H4 (cell line): ENCODE data around the gene IRX4. TPM values are rescaled to one million over a fixed set of nuclear protein-coding genes. Genes with fewer than 3 reads are reported as not detected.
"Not testable (repeated sequence)": the region's sequence is repeated elsewhere in the genome, so short reads cannot be mapped to it uniquely, and the experiment has no call there.

Source experiments
- DNase-seq: peaks from one replicate; pipeline ENCODE4 v3.0.0-alpha.2; 2015; ENCODE audit warnings: low spot score
- total RNA-seq: library from RNA; depleted of rRNA; stranded (reverse); fragments of >200 nt; shearing (Covaris generic); gene quantifications from 2 replicates; pipeline ENCODE4 v1.2.3, GENCODE V29; 2014

The IRX4 gene
- total RNA-seq, 1 experiment from 2014 or later = not detected

DNA sequence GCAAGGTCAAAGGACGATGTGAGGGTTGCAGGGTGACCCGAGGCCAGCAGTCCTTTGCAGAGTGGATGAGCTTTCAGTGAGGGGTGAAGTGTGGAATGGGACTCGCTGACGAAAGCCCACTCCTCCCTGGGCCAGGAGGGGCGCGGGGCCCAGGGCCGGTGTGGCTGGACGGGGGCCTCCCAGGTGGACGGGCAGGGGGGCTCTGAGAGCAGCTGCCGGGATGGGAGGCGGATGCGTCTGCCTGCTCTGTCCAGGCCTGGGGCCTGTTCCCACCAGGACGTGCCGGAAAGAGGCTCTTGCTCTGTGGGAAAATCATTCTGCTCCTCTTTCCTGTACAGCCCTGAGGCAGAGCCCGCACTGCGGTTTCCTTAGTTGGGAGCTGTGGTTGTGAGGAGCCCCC, 24.3 kb downstream of the IRX4 start:
- no peak for DNase-seq

DNA sequence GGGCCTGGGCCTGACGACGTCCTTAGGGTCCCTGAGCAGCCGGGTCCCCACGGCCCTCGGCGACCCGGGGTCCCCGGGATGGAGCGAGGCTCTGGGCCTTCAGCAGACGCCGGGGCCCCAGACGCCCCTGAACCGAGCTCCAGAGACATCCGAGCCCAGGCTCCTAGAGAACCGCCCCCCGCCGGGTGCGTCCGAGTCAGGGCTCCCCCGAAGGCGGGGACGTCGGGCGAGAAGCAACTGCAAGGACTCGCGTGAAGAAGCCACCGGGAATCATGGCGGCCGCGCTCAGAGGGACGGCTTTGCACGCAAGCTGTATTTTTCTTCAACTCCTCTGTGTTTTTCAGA, 25.5 kb downstream of the IRX4 start:
- no peak for DNase-seq

DNA sequence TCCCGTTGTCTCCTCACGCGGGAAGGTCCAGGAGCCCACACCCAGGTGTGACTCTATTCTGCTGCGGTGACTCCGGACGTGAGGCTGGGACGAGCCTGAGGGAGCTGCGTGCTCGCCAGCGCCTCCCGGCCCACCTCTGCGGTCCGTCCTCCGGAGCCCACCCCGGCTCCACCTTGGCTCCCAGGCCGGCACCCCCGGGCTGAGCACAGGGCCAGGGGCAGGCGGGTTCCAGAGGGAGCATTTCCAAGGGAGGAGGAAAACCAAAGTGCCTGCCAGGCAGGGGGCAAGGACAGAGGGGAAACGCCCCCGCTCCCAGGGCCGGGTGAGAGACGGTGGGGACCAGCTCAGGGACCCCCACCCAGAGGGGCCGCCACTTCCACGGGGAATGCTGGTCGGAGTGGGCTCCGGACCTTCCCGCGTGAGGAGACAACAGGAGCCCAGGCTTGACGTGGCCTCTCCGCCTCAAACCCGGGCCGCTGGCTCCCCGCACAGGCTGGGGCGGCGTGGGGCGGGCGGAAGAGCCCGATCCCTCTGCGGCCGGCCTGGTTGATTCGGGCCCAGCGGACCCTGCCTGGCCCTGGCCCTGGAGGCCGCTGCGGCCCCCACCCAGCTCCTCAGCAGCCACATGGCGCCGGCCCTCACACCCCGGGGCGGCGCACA, 26.0 kb downstream of the IRX4 start:
- DNase-seq = no peak

DNA sequence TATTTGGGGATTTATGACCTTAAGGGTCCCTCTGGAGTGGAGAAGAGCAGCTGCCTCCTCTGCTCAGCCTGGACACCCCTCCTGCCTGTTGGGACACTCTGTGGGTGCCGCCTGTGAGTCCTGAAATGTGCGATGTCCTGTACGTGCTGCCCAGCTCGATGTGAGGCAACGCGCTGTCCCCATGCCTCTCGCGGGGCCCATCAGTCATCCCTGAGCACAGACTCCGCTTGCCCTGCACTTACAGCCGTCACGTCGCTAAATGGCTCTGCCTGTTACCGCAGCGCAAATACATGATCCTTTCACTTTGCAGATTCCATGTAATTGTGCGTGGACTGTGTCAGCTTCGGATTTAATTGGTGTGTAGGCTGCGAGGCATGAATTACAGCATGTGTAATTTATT, 27.1 kb downstream of the IRX4 start:
- no peak for DNase-seq

DNA sequence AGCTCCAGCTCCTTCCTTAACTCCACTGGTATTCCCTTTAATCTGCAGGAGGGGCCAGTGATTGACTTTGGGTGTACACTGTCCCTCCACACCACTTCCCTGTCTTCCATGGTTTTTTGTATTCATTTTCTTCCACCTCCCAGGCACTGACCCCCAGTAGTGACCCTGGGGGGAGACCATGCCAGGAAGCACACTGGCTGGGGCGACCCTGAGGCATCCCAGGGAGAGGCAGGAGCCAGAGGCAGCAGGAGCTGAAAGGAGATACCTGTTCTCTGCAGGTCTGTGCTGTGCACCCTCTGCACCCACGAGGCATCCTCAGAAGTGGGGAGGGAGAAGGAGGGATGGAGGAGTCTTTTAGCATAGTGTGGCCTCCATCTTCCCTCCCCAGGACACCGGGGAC, 27.6 kb downstream of the IRX4 start:
- no peak for DNase-seq

DNA sequence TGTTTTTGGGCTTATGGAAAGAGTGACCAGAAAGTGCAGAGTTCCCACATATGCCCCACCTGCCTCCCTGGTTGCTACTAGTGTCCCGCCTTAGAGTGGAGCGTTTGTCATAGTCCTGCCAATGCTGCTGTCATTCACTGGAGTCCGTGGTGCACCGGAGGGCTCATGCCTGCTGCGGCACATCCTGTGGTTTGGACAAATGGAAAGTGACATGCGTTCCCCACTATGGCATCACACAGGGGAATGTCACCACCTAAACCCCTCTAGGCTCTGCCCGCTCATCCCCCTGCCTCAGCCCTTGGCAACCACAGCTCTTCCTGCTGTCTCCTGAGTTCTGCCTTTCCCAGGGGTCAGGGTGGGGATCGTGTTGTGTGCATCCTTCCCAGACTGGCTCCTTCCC, 29.2 kb downstream of the IRX4 start:
- no peak for DNase-seq

DNA sequence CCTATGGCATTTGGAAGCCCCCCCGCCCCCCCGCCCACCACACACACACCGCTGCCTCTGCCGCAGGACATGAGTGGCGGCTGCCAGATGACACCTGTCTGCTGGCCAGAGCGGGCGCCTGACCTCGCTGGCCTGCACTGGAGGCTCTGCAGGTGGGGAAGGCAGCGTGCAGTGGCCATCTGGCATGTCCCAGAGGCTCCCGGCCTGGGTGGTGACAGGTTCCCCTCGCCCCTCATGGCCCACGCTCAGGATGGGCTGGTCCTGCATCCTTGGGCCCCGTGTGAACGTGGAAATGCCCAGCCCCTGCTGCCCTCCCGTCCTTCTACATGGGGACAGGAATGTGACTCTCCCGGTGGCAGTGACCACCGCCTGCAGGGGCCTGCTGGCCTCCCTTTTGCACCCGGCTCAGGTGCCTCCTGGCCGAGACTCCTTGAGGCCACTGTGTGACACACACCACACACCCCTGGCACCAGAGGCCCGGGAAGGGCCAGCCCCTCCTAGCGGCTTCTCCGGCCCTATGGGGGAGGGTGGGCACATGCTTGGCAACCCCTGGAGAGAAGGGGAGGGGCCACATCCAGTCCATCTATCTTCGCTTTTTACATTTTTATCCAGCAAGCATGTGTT, 30.3 kb downstream of the IRX4 start:
- DNase-seq = no peak

DNA sequence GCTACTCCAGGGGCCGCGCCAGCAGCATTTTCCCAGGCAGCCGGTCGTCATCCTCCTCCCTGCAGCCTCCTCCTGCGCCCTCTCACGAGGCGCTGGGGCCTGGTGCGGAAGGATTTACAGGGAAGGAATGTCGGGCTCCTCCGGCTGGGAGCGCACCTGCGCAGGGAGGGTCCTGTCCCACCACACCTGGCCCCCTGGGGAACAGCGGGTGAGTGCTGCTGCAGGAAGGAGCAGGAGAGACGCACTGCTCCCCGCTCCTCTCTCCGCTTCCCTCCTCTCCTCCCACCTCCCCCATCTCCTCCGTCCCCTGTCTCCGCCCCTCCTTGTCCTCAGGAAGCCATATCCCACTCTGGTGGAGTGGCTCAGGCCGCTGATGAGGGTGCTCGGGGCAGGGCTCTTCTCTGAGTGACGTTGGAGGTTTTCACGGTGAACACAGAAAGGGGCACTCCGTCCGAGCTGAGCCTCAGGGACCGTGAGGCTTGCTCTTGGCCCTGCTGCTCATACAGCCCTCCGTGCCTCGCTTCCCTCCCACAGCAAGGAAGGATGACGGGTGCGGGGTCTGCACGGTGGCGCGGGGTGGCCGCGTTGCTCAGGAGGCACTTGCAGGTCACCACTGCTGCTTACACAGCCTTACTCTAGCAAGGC, 31.3 kb downstream of the IRX4 start:
- DNase-seq = no peak

DNA sequence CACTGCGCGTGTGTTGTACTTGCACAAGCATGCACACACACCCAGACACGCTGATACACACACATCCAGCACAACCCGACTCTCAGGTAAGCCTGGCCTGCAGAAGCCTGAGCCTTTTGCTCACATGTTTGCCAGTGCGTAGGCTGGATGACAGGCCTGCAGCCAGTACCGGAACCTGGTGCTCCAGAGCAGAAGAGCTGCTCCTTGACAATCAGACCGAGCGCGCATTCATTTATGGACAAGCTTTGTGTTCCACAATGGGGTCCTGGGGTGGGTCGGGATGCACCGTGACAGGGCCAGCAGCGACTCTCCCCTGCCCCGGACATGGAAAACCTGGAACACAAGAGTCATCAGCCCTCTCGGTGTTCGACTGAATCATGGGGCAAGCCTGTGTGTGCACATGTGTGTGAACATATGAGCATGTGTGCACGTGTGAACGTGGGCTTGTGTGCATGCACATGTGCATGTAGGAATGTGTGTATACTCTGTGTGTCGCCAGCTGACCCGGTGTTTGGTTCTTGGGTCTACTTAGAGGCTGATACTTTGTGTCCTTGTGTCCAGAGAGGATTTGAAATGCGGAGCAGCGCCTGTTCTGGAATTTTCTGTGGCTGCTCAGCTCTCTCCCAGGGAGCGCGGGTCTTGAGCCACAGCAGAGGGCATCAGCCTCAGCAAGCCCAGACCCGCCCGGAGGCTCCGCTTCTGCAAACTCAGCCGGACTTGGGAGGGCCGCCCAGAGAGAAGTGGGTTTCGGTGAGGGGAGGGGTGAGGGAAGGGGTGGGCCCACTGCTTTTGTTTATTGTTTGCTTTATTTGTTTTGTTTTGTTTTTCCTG, 32.2 kb downstream of the IRX4 start:
- no peak for DNase-seq

DNA sequence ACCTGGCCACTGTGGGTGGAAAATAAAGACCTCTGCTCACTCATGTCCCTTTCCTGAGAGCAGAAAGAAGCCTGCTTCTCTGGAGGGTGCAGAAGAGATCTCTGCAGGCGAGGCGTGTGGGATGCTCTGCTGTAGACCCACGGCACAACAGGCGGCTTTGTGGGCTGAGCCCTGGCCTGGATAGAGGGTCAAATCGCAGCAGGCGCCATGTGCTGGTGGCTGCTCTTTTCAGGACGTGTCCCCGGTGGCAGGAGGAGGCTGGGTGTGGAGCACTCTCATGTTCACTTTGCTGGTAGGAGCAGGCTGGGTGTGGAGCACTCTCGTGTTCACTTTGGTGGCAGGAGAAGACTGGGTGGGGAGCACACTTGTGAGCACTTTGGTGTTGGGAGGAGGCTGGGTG, 35.1 kb downstream of the IRX4 start:
- DNase-seq = no peak

DNA sequence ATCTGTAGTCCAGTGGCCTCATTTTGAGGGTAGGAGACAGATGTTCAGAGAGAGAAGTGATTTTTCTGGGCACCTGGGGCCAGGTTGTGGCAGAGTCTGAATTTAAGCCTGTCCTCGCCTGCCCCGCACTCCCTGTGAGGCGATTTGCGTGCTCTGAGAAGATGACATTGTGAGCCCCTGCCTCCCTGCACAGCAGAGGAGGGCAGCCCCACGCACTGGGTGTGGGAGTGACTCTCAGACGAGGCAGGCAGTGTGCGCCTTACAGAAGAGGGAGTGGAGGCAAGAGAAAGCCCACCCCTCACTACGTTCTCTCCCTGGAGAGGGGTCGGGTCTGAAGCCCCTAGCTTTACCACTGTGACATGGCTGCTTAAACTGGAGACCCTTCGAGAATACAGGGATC, 35.7 kb downstream of the IRX4 start:
- no peak for DNase-seq

DNA sequence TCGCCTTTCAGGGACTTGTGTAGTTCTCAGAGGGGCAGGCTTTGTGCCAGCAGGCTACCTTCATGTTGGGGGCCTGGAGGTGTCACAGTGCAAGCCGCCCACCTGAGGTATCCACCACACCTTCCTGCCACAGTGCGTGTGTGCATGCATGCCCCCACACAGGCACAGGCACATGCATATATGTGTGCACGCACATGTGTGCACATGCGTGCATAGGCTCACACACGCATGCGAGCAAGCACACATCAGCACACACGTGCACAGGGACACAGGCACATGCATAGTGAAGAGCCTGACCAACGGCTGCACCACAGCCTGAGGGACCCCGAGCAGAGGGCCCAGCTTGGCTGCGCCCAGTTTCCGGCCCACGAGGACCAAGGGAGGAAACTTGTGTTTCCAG, 36.1 kb downstream of the IRX4 start:
- DNase-seq = no peak

DNA sequence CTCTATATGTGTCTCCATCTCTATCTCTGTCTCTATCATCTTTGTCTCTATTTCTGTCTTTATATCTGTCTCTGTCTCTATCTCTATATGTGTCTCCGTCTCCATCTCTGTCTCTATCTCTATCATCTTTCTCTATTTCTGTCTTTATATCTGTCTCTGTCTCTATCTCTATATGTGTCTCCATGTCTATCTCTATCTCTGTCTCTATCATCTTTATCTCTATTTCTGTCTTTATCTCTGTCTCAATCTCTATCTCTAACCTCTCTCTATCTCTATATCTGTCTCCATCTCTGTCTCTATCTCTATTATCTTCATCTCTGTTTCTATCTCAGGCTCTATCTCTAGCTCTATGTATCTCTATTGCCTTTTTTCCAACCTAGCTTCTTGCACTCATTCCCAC, 37.0 kb downstream of the IRX4 start:
- no peak for DNase-seq

DNA sequence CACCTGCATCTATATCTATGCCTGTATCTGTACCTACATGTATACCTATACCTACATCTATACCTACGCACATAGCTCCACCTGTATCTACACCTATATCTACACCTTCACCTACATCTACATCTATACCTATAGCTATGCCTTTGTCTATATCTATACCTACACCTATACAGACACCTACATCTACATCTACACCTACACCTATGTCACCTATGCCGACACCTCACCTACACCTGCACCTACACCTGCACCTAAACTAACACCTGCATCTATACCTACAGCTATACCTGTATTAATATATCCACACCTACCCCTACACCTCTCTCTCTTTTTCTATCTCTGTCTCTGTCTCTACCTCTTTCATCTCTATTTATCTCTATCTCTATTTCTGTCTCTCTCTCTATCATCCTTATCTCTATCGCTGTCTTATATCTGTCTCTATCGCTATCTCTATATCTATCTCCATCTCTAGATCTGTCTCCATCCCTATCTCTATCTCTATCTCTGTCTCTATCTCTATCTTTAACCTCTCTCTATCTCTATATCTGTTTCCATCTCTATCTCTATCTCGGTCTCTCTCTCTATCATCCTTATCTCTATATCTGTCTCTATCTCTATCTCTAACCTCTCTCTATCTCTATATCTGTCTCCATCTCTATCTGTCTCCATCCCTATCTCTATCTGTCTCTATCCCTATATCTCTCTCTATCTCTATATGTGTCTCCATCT, 37.9 kb downstream of the IRX4 start:
- DNase-seq = no peak

DNA sequence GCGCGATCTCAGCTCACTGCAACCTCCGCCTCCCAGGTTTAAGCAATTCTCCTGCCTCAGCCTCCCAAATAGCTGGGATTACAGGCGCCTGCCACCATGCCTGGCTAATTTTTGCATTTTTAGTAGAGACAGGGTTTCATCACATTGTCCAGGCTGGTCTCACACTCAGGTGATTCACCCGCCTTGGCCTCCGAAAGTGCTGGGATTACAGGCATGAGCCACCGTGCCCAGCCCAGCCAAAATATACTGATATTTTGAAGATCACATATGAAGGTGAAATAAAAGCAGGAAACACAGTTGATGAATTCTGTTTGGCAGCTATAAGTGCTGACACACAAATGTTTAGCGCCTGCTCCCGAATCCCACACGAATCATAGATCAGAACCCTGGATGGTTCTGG, 39.0 kb downstream of the IRX4 start:
- not testable (repeated sequence) for DNase-seq

DNA sequence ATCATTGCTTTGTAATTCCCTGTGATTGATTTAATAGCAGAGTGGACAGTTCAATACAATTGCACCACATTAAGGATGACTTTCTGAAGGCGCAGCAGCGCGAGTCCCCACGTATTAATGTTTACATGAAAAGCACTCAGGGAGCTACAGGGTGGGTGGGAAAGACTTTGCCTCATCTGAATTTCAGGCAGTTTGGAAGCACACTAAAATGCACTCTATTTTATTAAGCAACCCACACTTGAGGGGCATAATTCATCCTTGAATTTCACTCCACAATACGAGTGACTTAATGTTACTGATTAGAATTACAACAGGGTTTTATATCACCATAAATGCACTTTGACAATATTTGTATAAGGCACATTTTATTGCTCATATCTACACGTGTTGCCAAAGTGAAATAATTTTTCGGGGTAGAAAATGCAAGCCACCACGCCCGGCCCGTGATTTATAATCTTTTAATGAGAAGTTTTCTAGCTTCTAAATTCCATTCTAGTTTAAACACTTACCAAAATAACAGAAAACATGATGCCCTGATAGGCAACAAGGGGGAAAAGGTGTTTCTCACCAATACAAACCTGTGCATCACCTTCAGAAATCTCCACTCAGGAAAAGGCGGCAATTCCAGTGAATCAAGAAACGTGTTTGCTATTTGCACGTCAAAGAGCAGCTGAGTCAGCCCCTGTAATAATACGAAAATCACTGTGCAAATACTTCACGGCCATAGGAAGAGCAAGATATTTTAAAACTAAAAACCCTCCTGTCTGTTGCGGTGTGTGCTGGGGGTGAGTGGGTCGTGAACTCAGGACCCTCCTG, 40.5 kb downstream of the IRX4 start:
- no peak for DNase-seq

DNA sequence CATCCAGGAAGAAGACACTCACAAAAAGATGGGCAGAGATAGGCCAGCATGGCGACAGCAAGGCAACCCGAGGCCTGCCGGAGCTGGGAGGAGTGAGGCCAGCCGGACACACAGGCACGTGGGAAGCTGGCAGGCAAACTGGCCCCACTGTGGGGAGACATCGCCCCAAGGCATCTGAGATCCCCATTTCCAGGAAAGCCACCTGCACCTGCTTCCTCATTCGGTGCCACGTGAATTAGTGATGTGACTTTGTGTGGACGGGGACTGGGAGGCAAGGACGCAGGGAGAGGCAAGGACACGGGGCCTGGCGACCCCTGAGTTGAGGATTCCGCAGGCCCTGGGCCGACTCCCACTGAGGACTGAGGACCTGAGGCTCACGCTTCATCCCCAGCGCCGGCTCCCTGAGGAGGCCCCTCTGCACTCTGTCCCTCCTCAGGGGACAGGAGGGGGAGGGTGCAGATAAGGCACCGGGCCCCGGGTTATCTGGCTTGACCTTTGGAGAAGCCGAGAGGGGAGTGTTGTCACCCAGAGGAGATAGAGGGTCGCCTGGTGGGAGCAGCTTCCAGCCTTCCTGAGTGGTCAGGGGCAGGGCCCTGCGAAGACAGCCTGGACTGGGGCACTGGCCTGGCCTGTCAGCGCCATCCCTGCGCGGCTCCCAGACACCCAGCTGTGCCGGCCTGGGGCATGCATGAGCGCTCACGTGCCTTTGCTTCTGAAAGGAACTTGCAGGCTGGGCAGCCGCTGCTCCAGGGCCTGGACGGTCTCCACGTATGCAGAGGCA, 41.8 kb downstream of the IRX4 start:
- no peak for DNase-seq

DNA sequence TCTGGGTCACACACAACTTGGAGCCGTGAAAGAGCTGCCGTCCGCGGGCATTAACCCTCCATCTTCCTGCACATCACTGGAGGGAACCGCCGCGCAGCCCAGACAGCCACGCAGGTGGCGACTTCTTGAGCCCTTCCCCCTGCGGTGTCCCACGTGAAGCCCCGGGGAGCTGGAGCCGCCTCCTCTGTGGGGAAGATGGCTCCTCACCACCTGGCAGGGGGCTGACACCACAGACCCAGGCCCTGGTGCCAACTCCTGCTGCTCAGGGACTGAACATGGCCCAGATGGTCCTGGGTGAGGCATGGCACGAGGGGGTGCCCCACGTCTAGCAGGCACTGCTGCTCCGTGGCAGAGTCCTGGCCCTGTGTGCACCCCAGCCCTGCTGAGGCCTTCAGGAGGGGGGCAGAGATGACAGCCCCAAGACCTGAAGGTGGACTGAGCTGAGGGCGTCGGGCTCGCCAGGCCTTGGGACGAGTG, 42.6 kb downstream of the IRX4 start:
- DNase-seq = no peak

DNA sequence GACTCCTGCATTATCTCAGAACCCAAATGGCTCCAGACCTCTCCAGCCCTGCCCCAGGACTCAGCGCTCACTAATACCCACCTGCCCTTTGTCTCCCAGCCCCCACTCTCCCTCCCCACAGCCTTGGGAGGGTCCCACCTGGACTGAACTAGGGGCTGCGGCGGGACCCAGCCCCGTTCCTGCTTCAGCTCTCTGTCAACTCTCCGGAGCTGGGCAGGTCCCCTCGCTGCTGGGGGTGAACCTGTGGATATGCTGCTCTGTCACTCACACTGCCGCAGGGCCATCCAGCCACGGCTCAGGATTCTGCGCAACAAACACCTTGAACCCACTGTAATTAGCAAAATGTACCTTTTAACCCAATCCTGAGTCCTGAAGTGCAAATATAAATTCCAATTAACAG, 44.7 kb downstream of the IRX4 start:
- no peak for DNase-seq
